Epithelial cell of prostate (primary cell): ENCODE data around the gene TNXB.

Experiments
- DNase-seq: peaks from one replicate; pipeline ENCODE4 v3.0.0-alpha.2; 2011; ENCODE audit warnings: low read depth, low spot score
- H3K27ac ChIP-seq: fragments of 450-650 bp; 2 replicates; pipeline ENCODE4 v1.5.1; 2017; ENCODE audit warnings: mild to moderate bottlenecking

TNXB gene, protein sequence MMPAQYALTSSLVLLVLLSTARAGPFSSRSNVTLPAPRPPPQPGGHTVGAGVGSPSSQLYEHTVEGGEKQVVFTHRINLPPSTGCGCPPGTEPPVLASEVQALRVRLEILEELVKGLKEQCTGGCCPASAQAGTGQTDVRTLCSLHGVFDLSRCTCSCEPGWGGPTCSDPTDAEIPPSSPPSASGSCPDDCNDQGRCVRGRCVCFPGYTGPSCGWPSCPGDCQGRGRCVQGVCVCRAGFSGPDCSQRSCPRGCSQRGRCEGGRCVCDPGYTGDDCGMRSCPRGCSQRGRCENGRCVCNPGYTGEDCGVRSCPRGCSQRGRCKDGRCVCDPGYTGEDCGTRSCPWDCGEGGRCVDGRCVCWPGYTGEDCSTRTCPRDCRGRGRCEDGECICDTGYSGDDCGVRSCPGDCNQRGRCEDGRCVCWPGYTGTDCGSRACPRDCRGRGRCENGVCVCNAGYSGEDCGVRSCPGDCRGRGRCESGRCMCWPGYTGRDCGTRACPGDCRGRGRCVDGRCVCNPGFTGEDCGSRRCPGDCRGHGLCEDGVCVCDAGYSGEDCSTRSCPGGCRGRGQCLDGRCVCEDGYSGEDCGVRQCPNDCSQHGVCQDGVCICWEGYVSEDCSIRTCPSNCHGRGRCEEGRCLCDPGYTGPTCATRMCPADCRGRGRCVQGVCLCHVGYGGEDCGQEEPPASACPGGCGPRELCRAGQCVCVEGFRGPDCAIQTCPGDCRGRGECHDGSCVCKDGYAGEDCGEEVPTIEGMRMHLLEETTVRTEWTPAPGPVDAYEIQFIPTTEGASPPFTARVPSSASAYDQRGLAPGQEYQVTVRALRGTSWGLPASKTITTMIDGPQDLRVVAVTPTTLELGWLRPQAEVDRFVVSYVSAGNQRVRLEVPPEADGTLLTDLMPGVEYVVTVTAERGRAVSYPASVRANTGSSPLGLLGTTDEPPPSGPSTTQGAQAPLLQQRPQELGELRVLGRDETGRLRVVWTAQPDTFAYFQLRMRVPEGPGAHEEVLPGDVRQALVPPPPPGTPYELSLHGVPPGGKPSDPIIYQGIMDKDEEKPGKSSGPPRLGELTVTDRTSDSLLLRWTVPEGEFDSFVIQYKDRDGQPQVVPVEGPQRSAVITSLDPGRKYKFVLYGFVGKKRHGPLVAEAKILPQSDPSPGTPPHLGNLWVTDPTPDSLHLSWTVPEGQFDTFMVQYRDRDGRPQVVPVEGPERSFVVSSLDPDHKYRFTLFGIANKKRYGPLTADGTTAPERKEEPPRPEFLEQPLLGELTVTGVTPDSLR (N-terminal part only)

DNA sequence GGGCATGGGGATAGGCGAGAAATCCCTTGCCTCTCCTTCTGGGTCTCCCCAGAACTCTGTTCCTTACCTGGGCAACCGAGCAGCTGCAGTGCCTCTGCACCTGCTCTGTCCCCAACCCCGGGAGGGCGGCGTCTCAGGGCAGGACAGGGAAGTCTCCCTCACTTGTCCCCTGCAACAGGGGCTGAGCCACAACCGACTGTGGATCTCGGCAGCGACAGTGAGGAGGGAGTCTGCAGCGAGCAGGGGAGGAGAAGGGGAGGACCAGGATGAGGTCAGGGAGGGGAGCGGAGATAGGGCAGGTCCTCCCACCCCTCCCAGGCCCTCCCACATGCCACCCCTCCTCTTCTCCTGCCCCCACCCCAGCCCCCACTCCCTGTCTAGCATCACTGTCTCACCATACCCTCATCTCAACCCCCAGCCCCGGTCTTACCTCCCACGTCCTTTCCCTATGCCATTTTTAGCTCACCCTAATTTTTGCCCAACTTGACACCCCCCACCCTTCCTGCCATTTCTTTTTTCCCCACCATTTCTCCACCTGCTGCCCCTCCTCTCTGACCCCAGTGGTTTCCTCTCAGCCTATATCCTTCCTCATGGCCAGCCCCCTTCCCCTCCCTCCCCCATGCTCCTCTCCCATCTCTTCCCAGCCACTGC lies at the start of gene TNXB:
TNXB (minus strand) TSS at position 225 of the 651 bp plus-strand sequence. CDS start 11,140 bp downstream, outside the sequence.
- no peak within 1 kb of the TSS for H3K27ac ChIP-seq
- no peak for DNase-seq

DNA sequence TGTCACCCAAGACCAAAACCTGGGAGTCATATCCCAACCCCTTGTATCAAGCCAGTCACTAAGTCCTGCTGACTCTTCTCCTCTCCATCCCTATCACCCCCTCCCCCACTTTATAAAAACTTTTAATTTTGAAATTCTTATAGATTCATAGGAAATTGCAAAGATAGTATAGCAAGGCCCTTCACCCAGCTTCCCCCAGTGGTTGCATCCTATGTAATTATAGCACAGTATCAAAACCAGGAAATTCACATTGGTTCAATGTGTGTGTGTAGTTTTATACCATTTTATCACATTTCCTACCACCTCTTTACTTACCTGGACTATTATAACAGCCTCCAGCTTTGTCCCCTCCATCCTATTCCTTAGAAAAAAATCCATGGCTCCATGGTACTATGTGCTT lies 48.9 kb upstream of the TNXB start:
- no peak overlapping the region for H3K27ac ChIP-seq
- DNase-seq, result no peak

DNA sequence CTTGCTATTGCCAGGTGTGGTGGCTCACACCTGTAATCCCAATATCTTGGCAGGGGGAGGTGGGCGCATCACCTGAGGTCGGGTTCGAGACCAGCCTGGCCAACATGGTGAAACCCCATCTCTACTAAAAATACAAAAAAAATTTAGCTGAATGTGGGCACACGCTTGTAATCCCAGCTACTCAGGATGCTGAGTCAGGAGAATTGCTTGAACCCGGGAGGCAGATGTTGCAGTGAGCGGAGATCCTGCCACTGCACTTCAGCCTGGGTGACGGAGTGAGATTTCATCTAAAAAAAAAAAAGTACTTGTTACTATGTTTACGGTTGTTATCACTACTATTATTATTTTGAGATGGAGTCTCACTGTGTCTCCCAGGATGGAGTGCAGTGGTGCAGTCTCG lies 47.8 kb upstream of the TNXB start:
- DNase-seq, result no peak
- H3K27ac ChIP-seq, result no peak overlapping the region

DNA sequence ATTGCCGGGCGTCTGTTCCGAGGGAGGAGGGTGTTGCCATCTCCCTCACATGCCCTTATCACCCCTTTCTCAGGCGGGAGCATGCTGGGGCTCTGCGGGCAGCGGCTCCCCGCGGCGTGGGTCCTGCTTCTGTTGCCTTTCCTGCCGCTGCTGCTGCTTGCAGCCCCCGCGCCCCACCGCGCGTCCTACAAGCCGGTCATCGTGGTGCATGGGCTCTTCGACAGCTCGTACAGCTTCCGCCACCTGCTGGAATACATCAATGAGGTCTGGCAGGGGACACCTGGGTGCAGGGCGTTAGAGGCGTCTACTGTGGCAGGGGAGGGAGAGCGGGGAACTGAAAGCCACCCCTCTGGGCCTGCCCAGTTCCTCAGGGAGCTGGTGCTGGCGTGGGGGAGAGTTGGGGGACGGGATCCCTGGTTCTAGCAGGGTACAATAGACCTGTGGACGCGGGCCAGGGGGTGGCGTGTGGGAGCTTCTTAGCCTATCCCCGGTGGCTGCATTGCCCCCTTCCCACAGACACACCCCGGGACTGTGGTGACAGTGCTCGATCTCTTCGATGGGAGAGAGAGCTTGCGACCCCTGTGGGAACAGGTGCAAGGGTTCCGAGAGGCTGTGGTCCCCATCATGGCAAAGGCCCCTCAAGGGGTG lies 45.5 kb upstream of the TNXB start:
- DNase-seq, result no peak
- peak overlapping the region; percentile 58 for H3K27ac ChIP-seq

DNA sequence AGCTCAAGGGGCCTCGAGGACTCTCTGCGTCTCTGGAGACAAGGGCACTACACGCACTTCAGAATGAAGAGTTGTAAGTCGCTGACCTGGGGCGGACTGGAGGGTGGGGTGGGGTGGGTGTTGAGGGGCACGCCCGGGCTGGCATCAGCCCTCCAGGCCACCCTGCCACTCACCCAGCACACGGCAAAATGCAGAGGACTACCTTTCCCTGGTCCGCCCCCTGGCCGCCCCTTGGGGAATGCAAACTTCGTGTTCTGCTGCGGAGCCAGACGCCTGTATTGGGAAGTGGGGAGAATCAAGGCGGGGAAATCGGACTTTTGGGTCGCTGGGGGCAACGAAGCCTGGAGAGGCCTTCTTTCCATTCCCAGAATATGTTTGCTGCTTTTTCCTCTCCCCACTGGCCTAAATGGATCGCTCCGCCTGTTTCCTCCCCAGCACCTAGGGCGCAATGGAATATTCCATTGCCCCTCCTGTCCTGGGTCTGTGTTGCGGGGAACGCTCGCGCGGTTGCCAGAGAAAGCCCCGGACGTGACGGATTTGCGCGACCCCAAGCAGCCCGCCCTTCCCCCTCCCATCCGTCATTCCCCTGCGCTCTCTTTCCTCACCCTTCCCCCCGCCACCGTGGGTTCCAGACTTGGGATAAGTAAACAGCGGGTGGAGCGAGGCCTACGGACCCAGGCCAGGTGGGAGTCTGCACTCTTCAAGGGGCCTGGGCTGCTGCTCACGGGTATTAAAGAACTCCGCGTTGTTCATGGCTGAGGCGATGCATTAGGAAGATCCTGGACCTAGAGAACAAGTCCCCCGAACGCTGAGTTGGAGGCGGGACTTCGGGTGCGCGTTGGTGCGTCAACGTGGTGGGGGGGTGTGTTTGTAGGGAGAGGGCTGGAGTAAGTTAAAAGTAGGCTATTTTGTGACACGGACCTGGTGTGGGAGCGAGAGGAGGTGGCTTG lies 44.7 kb upstream of the TNXB start, which contains the start of gene PPT2:
PPT2 (plus strand) TSS at position 578 of the 950 bp plus-strand sequence. CDS start 454 bp downstream, outside the sequence.
- DNase-seq, result no peak
- peak within 1 kb of the TSS; percentile 58 for H3K27ac ChIP-seq

DNA sequence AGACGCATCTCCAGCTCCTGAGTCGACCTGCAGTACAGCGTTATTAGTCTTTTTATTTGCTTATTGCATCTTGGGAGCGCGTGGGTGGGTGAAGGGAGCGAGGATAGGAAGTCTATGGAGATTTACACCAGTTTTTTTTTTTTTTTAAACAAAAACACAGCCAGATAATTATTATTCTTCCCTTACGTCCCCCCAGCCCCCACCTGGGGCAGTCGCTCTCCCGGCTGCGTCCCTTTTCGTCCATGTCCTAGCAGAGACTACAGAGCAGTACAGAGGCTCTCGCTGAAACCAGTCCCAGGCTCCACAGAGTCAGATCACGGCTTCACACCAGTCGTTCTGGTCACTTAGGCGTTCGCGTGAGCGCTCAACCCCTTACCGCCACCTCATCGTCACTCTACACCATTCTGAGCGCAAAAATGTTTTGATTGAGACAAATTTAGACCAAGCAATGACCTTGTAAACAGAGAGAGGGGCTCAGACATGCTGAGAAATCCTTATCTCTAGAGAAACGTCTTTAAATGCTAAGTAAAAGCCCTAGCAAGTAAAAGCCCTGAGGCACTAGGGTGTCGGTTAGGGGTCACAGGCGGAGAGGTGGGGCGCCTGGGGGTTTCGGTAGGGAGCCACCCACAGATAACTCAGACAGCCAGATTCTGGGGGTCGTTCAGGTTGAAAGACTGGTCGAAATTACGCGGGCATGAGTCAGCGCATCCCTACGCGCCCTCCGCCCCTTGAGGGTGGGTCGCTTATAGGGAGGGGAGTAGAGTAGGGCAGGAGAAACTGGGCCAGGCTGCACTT lies 43.8 kb upstream of the TNXB start:
- peak overlapping the region; percentile 58 for H3K27ac ChIP-seq
- DNase-seq, result no peak

DNA sequence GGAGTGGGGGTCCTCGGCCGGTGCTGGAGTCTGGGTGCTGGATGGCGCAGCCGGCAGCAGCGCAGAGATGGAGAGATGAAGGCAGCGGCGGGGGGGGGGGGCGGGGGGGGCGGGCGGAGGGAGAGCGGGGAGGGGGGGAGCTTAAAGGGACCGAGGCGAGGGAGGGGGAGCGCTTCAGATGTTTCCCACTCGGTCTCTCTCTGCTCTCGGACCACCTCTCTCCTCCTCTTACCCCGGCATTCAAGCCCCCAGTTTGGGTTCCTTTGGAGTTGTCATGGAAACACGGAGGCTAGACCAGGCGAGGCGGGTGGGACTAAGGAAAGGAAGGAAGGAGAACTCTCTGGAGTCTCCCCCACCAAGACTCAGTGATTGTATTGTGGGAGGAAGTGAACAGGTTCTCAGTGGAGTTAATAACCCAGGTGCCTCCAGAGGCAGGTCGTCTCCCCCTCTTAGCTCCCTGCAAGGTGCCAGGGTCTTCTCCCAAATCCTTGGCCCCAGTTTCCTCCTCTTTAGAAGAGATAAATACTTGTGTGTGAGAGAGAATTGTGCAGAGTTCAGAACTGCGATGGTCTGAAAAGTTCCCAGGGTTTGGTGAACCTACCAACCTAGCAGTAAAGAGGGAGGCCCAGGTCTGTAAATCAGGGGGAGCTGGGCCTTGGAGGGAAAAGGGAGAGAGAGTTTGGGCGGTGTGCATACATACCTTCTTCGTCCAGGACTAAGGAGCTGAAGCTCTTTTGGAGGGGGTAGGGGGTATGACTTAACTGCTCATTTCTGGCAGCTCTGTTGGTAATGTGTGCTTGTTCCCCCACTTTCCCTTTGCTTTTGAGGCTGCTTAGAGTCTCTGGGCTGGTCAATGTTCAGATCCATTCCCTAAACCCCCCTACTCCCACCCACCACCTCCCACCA lies 43.0 kb upstream of the TNXB start, which contains the start of gene PRRT1:
PRRT1 (minus strand) TSS at position 77 of the 906 bp plus-strand sequence. CDS start 112 bp downstream, outside the sequence.
- peak within 1 kb of the TSS; percentile 58 for H3K27ac ChIP-seq
- DNase-seq, result no peak

DNA sequence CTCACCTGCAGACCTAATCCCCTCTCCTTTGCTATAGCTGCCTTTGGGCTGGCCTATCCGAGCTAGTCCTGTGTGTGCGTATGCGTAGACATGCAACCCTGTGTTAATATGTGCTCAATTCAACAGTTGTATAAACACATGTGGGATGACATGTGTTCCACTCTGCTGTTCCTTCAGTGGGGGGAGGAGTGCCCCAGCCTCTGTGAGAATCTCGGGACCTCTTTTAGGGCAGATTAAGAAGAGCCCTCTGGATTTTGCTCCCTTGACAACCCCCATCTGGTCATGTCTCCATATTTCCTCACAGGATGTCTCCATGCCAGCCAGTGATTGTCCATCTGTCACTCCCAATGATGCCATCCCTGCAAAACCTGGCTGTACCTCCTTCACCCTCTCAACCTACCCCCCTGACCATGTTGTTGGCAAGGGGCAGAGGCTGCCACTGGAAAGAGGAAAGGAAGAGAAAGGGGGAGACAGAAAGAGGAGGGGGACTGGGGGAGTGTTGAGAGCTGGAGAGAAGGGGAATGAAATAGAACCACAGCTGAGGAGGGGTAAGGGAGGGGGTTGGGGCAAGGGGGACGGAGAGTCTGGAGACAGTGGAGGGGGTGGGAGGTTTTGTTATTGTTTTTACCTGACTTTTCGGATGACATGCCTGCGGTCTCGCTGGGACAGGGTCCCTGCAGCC lies 42.2 kb upstream of the TNXB start:
- no peak overlapping the region for H3K27ac ChIP-seq

DNA sequence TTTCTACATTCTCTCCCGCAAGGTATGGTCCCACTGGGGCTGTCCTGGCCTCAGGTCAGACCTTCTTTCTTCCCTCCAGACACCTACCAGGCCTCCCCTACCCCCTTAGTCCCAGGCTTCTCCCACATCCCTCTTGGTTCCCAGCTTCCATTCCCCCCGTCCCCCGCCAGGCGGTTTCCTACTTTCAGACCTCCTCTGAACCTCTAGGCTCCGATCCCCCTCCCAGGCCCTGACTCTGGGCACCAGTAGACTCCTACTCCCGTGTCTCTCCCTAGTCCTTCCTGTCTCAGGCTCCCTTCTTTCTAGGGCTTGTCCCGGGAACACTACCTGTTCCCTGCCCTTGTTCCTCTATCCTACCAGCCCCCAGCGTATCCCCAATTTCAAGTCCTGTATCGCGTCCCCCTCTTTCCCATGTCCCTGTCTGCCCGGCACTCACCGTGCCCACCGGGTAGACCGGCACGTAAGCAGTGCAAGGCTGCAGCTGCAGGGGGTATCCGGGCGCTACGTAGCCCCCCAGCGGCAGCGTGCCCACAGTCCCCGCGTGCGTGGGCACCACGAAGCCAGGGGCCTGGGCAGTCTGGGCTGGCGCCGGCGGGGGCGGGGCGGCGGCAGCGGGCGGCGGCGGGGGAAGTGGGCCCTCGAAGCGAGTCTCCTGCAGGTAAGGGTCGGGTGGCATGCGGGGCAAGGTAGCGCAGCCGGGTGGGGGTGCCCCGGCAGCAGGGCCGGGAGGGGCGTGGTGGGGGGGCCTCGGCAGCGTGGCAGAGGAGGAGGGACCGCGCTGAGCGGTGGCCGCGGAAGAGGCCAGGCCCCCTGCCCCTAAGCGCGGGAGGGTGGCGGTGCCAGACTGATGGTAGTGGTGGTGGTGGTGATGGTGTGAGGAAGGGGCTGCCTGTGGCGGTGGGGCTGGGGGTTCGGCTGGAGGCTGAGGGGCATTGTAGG lies 41.1 kb upstream of the TNXB start:
- H3K27ac ChIP-seq, result no peak overlapping the region
- DNase-seq, result no peak

More for the DNA sequence above, 42.2 kb upstream of the TNXB start:
- DNase-seq, result no peak

DNA sequence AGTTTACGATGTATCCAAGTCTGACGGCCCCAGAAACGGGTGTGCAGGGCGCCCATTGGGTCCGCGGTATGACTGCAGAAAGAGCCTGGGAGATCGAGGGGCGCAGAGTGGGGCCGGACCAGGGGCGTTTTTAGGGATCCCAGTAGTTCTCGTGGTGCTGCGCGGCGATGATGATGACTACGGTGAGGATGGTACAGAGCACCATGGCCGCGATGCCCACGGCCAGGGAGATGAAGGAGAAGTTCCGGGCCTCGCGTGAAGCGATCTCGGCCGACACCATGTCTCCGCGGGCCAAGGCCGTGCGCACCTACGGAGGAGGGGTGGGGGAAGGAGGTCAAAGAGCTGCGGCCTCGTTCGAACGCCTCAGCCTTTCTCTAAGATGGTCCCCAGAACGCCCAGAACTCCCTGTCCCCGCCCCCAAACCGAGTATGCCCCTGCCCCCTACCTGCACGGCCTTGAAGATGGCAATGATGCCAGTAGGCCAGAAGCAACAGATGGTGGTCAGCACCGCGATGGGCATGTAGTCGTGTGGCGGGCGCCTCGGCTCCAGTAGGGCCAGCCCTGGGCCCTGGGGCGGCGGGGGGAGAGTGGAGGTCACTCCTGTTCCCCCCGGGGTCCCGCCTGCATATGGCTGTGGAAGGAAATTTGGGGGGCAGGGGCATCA lies 40.1 kb upstream of the TNXB start:
- no peak for DNase-seq
- no peak overlapping the region for H3K27ac ChIP-seq

DNA sequence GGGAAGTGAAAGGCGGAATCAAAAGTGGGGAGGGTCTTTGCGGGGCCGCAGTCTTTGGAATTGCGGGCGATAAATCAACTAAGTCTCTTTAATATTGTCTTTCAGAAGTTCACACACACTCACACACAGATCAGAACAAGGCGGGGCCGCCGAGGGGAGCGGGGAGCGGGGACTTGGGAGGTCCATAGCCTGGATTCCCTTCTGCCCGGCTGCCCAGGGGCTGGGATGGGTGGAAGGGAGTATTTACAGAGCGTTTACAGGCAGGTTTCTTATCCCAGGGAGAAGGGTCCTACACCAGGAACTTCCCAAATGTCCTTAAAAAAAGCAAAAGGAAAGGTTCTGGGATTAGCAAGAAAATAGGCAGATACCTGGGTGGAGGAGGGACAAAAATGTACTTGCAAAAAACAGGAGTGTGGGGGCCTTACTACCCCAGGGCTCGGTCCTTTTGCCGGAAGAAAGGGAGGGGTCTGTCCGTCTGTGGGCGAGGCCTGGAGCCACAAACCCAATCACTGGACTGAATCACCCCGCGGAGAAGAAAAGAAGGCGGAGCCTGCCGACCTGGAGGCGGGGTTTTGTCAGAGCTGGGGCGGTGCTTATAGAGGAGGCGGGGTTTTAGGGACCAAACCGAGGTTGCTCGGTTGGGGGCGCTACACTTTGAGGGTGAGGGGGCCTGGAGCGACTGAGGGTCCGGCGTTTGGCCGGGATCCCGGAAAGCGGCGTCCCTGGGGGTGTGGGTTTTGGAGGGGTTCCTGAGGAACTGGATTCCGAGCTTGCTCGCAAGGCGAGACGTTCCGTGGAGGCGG lies 39.4 kb upstream of the TNXB start:
- no peak overlapping the region for H3K27ac ChIP-seq

DNA sequence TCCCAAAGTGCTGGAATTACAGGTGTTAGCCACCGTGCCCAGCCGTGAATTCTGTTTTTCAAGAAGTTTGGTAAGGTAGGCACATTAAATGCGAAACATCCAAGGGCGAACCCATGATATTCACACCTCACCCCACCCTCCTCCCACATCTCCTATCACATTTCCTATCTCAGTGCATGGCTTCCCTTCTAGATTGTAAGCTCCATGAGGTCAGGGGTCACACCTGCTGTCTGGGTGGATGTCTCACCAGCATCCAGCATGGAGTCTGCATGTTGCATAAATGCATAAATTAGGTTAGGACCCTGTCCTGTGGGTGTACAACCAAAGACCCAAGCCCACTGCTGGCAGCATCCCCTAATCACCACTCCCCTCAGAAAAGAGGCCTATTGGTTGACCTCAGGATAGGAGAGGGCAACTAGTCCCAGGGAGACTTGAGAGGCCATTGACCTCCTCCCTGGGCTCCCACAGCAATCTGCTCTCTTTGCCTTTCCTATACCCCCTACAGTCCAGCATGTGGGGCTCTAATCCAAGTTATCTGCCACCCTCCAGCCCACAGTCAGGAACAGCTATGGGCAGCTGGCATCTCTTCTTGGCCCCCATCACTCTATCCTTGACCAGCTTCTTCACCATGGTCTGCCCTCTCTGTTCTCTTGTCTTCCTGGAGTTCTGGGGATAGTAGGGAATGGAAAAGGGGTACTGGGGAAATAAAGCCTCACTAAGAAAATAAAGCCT lies 38.4 kb upstream of the TNXB start:
- no peak overlapping the region for H3K27ac ChIP-seq
- DNase-seq, result no peak

More for the DNA sequence above, 39.4 kb upstream of the TNXB start:
- DNase-seq, result no peak

DNA sequence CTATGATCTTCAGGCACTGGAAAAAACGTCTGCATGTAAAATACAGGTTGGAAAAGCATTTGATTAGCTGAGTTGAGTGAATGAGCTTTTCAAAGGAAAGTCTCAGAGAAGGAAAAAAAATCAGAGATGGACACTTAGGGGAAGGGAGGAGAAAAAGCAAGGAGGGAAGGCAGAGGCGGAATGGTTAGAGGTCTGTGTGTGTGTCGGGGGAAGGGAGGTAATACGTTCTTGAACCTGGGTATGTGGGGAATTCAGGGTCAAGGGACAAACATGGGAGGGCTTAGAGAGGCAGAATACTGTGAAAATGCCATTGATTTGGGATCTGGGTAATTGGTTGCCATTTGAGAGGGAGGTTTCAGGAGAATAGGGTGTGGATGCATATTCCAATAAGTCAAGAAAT lies 37.5 kb upstream of the TNXB start:
- peak overlapping the region; percentile 12 for H3K27ac ChIP-seq
- DNase-seq, result no peak
